GM20000 (cell line): ENCODE results near the gene HNRNPA2B1.

Experiments
- DNase-seq: peaks from one replicate; pipeline ENCODE4 v3.0.0; 2012; ENCODE audit warnings: low spot score
- CTCF ChIP-seq: IDR thresholded peaks from 2 replicates; pipeline ENCODE4 v1.5.1; 2012; ENCODE audit warnings: mild to moderate bottlenecking, control low read depth; ENCODE audit errors: extremely low read depth, missing control alignments

Gene HNRNPA2B1

GRCh38 chr7:26201247-26202018 is 887 bp upstream of the HNRNPA2B1 start, which contains the start of gene CBX3:
Gene CBX3, plus strand, starts transcription at chr7:26201745. Its CDS starts 1,254 bp downstream, at chr7:26202999.
- peak; percentile 94 for DNase-seq

DNA sequence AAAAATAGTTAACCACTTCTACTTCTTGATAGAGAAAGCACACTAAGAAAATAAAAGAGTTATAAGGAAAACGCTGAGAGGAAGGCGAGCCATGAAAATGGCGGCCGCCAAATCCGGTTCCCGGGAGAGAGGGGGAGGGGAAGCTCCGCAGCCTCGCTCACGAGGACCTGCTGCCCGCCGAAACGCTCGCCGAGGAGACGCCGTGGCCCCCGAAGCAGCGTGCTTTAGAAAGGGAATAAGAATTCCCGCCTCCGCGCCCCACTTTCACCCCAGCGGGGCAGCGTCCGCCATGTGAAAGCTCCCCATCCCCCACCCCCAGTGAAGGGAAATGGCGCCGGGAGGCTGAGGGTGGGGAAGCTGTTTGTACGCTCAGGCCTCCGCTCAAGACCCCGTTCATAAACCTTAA is 505 bp downstream of the HNRNPA2B1 start:
- no peak for TF ChIP-seq CTCF
- peak; percentile 39 for DNase-seq

More at GRCh38 chr7:26201247-26202018, 887 bp upstream of the HNRNPA2B1 start, which contains the start of gene CBX3:
- no peak for TF ChIP-seq CTCF

DNA sequence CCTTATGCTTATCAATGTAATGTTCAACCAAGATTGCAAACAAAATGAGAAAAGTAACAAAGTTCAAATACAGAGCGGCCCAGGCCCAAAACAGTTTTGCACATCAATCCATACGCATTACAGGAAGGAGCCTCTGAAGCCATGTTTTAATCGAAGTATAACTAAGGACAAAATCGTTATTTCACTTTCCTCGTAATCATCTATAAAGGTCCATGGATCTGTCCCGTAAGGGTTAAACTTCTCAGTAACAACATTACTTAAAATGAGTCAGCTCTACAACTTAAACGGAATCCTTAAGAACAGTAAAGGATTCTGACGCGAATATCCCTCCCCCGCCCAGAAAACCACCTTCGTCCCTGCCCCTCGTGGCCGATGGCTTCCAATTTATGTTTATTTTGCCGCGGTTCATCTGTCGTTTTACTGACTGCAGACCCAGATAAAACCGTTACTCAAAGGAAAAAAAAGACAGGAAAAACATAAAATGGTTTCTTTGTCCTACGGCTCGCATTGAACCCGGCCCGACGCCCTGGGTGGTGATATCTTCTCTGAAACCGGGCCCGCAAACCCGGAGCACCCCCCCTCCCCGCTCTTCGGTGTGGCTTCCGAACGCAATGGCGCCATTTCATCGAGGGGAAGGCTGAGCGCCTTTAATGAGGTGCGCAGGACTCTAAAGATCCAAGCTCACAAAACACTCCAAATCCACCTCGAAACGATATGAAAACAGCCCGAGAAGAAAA is 1.1 kb downstream of the HNRNPA2B1 start:
- TF ChIP-seq CTCF: no peak
- DNase-seq: no peak

GRCh38 chr7:26198781-26199169 is 1.8 kb downstream of the HNRNPA2B1 start:
- no peak for TF ChIP-seq CTCF
- no peak for DNase-seq

GRCh38 chr7:26198133-26198780 is 2.3 kb downstream of the HNRNPA2B1 start:
- peak; percentile 13 for TF ChIP-seq CTCF

GRCh38 chr7:26197153-26198115 is 3.1 kb downstream of the HNRNPA2B1 start:
- TF ChIP-seq CTCF: no peak
- no peak for DNase-seq

More at GRCh38 chr7:26198133-26198780, 2.3 kb downstream of the HNRNPA2B1 start:
- no peak for DNase-seq
